ENCODE results near the gene THSD7A. TPM values are rescaled to one million over a fixed set of nuclear protein-coding genes. Genes with fewer than 3 reads are reported as not detected.

Gene THSD7A
- total RNA-seq, 1 donor from 2014 or later, result 8.0 TPM

DNA sequence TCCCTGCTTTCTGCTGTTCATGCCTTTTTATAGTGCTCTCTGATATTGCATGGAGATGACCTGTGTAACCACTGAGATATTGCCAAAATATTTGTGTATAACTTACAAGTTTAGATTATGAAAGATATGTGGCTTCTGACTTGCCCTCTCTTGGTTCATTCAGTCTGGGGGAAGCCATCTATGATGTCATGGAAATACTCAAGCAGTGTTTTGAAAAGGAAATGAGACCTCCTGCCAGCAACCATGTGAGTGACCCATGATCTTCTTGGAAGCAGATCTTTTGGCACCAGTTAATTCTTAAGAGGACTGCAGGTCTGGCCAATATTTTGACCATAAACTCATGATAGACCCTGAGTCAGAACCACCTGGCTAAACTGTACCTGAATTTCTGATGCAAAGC, 183.0 kb downstream of the THSD7A start:
- ATAC-seq (no peak), DNase-seq (no peak)
- H3K4me1 ChIP-seq, result no peaks in the 10 kb centered on the region
- no peaks in the 10 kb centered on the region for H3K36me3 ChIP-seq
- TF ChIP-seq, protein P1, sequence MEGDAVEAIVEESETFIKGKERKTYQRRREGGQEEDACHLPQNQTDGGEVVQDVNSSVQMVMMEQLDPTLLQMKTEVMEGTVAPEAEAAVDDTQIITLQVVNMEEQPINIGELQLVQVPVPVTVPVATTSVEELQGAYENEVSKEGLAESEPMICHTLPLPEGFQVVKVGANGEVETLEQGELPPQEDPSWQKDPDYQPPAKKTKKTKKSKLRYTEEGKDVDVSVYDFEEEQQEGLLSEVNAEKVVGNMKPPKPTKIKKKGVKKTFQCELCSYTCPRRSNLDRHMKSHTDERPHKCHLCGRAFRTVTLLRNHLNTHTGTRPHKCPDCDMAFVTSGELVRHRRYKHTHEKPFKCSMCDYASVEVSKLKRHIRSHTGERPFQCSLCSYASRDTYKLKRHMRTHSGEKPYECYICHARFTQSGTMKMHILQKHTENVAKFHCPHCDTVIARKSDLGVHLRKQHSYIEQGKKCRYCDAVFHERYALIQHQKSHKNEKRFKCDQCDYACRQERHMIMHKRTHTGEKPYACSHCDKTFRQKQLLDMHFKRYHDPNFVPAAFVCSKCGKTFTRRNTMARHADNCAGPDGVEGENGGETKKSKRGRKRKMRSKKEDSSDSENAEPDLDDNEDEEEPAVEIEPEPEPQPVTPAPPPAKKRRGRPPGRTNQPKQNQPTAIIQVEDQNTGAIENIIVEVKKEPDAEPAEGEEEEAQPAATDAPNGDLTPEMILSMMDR (IDR thresholded peaks at IDR 0.05), result no peak
- no peaks in the 10 kb centered on the region for H3K27me3 ChIP-seq
- H3K9me3 ChIP-seq, result no peaks in the 10 kb centered on the region
- intact Hi-C loops (cut with DNase I), result no loop called here
- H3K4me3 ChIP-seq, result no peak overlapping the region
- no peak overlapping the region for H3K27ac ChIP-seq

DNA sequence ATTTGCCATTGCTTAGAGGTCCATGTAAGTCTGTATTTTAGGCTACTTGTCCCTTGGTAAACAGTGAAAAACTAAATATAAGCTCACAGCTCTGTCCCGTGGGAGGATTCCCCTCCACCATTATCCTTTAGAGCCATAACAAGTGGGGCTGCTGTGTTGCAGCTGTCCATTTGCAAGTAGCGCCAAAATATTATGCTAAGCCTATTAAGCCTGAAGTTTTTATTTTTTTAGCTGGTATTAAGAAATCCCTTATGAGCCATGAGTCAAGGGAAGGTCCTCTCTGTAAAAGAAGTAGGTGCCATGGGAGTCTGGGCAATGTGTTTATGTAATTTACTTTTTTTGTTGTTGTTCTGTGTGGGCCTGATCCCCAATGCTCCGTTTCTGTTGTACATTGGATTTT, 183.9 kb downstream of the THSD7A start:
- ATAC-seq (no peak), DNase-seq (no peak)

GRCh38 chr7:11642841-11643240, 189.2 kb downstream of the THSD7A start:
- Histone ChIP-seq H3K36me3 (no peaks in the 10 kb centered on the region), H3K4me3 (no peak overlapping the region), H3K27me3 (no peaks in the 10 kb centered on the region), H3K4me1 (no peaks in the 10 kb centered on the region), H3K9me3 (no peaks in the 10 kb centered on the region), H3K27ac (no peak overlapping the region)
- DNase-seq (no peak), ATAC-seq (no peak)
- TF ChIP-seq, protein P1 (IDR thresholded peaks at IDR 0.05), result no peak
- intact Hi-C loops (cut with DNase I), result no loop called here

More for the DNA sequence above, 183.9 kb downstream of the THSD7A start:
- Histone ChIP-seq H3K4me3 (no peak overlapping the region), H3K9me3 (no peaks in the 10 kb centered on the region), H3K27me3 (no peaks in the 10 kb centered on the region), H3K4me1 (no peaks in the 10 kb centered on the region), H3K36me3 (no peaks in the 10 kb centered on the region), H3K27ac (no peak overlapping the region)
- intact Hi-C loops (cut with DNase I), result no loop called here
- TF ChIP-seq, protein P1 (IDR thresholded peaks at IDR 0.05), result no peak

GRCh38 chr7:11642276-11642675, 189.7 kb downstream of the THSD7A start:
- no peak for ATAC-seq

GRCh38 chr7:11638011-11638774, 193.8 kb downstream of the THSD7A start:
- DNase-seq, result no peak
- no peaks in the 10 kb centered on the region for H3K4me1 ChIP-seq
- intact Hi-C loops (cut with DNase I), result no loop called here

More at GRCh38 chr7:11642276-11642675, 189.7 kb downstream of the THSD7A start:
- H3K9me3 ChIP-seq, result no peaks in the 10 kb centered on the region
- no peaks in the 10 kb centered on the region for H3K27me3 ChIP-seq
- no peaks in the 10 kb centered on the region for H3K4me1 ChIP-seq
- no peak for DNase-seq
- intact Hi-C loops (cut with DNase I), result no loop called here
- H3K27ac ChIP-seq, result no peak overlapping the region
- H3K4me3 ChIP-seq, result no peak overlapping the region
- TF ChIP-seq, protein P1 (IDR thresholded peaks at IDR 0.05), result no peak
- no peaks in the 10 kb centered on the region for H3K36me3 ChIP-seq

More at GRCh38 chr7:11638011-11638774, 193.8 kb downstream of the THSD7A start:
- H3K27ac ChIP-seq, result no peak overlapping the region
- no peak for ATAC-seq
- H3K27me3 ChIP-seq, result no peaks in the 10 kb centered on the region
- TF ChIP-seq, protein P1 (IDR thresholded peaks at IDR 0.05), result no peak
- H3K4me3 ChIP-seq, result no peak overlapping the region
- no peaks in the 10 kb centered on the region for H3K9me3 ChIP-seq
- H3K36me3 ChIP-seq, result no peaks in the 10 kb centered on the region
